ENCODE results near the gene GRAMD2B.

- TF ChIP-seq POLR2AphosphoS5 (IDR thresholded peaks at IDR 0.05), result no peak
- no peak for TF ChIP-seq POLR2A (IDR thresholded peaks at IDR 0.05)
- no peak for TF ChIP-seq CTCF (IDR thresholded peaks at IDR 0.05)
- TF ChIP-seq EP300 (IDR thresholded peaks at IDR 0.05), result no peak
These were observed 61.0 kb downstream of the GRAMD2B start for GRCh38 chr5:126484253-126484652.

Measured in suprapubic skin (tissue), 4 donors.